H9 (cell line): ENCODE measurements around the gene ALDH1A1. TPM values are rescaled to one million over a fixed set of nuclear protein-coding genes. Genes with fewer than 3 reads are reported as not detected.

Experiments
- DNase-seq: peaks from one replicate; pipeline ENCODE4 v3.0.0-alpha.2; 2017
- H2AFZ ChIP-seq: one replicate; pipeline ENCODE4 v1.6.1; 2013; ENCODE audit warnings: mild to moderate bottlenecking, low read length, control low read depth, moderate library complexity
- H2AK5ac ChIP-seq: 2 replicates; pipeline ENCODE4 v1.6.1; 2013; ENCODE audit warnings: low read length, control low read depth, mixed read lengths; ENCODE audit not compliant: insufficient read length
- H2BK120ac ChIP-seq: one replicate; pipeline ENCODE4 v1.6.1; 2013; ENCODE audit warnings: low read depth, mild to moderate bottlenecking, low read length, control low read depth, inconsistent platforms; ENCODE audit not compliant: poor library complexity, severe bottlenecking
- H2BK12ac ChIP-seq: 2 replicates; pipeline ENCODE4 v1.6.1; 2013; ENCODE audit warnings: low read length, control low read depth, mixed read lengths, low read depth; ENCODE audit not compliant: insufficient read length
- H2BK15ac ChIP-seq: 2 replicates; pipeline ENCODE4 v1.6.1; 2013; ENCODE audit warnings: low read depth, low read length, control low read depth
- H2BK20ac ChIP-seq: one replicate; pipeline ENCODE4 v1.6.1; 2013; ENCODE audit warnings: low read depth, mild to moderate bottlenecking, low read length, control low read depth, inconsistent platforms; ENCODE audit not compliant: poor library complexity, severe bottlenecking
- H2BK5ac ChIP-seq: 2 replicates; pipeline ENCODE4 v1.6.1; 2013; ENCODE audit warnings: low read length, control low read depth, mixed read lengths; ENCODE audit not compliant: insufficient read length
- H3K14ac ChIP-seq: 2 replicates; pipeline ENCODE4 v1.6.1; 2013; ENCODE audit warnings: low read length, control low read depth; ENCODE audit not compliant: insufficient read depth
- H3K18ac ChIP-seq: 2 replicates; pipeline ENCODE4 v1.6.1; 2013; ENCODE audit warnings: low read depth, mild to moderate bottlenecking, mixed read lengths, low read length, control low read depth; ENCODE audit not compliant: insufficient read length
- H3K23ac ChIP-seq: 2 replicates; pipeline ENCODE4 v1.6.1; 2013; ENCODE audit warnings: low read length, control low read depth, mixed read lengths, low read depth; ENCODE audit not compliant: insufficient read length
- H3K23me2 ChIP-seq: 2 replicates; pipeline ENCODE4 v1.6.1; 2013; ENCODE audit warnings: low read depth, mild to moderate bottlenecking, mixed read lengths, low read length, control low read depth; ENCODE audit not compliant: insufficient read length, poor library complexity, severe bottlenecking
- H3K27ac ChIP-seq: 2 replicates; pipeline ENCODE4 v1.5.1; 2013; ENCODE audit warnings: low read length, control low read depth, mixed read lengths, low read depth; ENCODE audit not compliant: insufficient read length
- H3K27me3 ChIP-seq: 2 replicates; pipeline ENCODE4 v1.6.1; 2013; ENCODE audit warnings: low read length, control low read depth, inconsistent platforms; ENCODE audit not compliant: insufficient read depth
- H3K4ac ChIP-seq: 2 replicates; pipeline ENCODE4 v1.6.1; 2013; ENCODE audit warnings: low read depth, mild to moderate bottlenecking, control low read depth, inconsistent platforms, low read length, moderate library complexity
- H3K4me1 ChIP-seq: 2 replicates; pipeline ENCODE4 v1.6.1; 2013; ENCODE audit warnings: low read length, control low read depth, inconsistent platforms; ENCODE audit not compliant: insufficient read depth
- H3K4me2 ChIP-seq: 2 replicates; pipeline ENCODE4 v1.6.1; 2013; ENCODE audit warnings: low read length, control low read depth, mixed read lengths; ENCODE audit not compliant: insufficient read length, insufficient read depth
- H3K56ac ChIP-seq: 2 replicates; pipeline ENCODE4 v1.6.1; 2013; ENCODE audit warnings: low read depth, mild to moderate bottlenecking, mixed read lengths, low read length, control low read depth; ENCODE audit not compliant: insufficient read length
- H3K79me1 ChIP-seq: 2 replicates; pipeline ENCODE4 v1.6.1; 2013; ENCODE audit warnings: low read depth, mild to moderate bottlenecking, moderate library complexity, low read length, control low read depth, inconsistent platforms; ENCODE audit not compliant: insufficient read depth, poor library complexity, severe bottlenecking
- H3K79me2 ChIP-seq: 2 replicates; pipeline ENCODE4 v1.6.1; 2013; ENCODE audit warnings: low read length, control low read depth, inconsistent platforms; ENCODE audit not compliant: insufficient read depth
- H3K9ac ChIP-seq: 2 replicates; pipeline ENCODE4 v1.6.1; 2013; ENCODE audit warnings: low read length, control low read depth, mixed read lengths; ENCODE audit not compliant: insufficient read length; ENCODE audit errors: extremely low read depth
- H3K9me3 ChIP-seq: one replicate; pipeline ENCODE4 v1.6.1; 2013; ENCODE audit warnings: low read depth, low read length, inconsistent platforms; ENCODE audit not compliant: control insufficient read depth
- H3T11ph ChIP-seq: one replicate; pipeline ENCODE4 v1.6.1; 2013; ENCODE audit warnings: mild to moderate bottlenecking, low read length, control low read depth, inconsistent platforms
- H4K20me1 ChIP-seq: one replicate; pipeline ENCODE4 v1.6.1; 2013; ENCODE audit not compliant: control insufficient read depth, insufficient read length, insufficient read depth
- H4K5ac ChIP-seq: 2 replicates; pipeline ENCODE4 v1.6.1; 2013; ENCODE audit warnings: low read depth, mild to moderate bottlenecking, mixed read lengths, low read length, control low read depth; ENCODE audit not compliant: insufficient read length
- H4K8ac ChIP-seq: replicated peaks from 2 replicates; pipeline ENCODE4 v1.6.1; 2013; ENCODE audit warnings: low read length, control low read depth, mixed read lengths, low read depth; ENCODE audit not compliant: insufficient read length
- H4K91ac ChIP-seq: 2 replicates; pipeline ENCODE4 v1.6.1; 2013; ENCODE audit warnings: low read depth, mild to moderate bottlenecking, moderate library complexity, mixed read lengths, low read length, control low read depth; ENCODE audit not compliant: insufficient read length
- H3K27ac Mint-ChIP-seq, 3 experiments: 2 replicates in 2 of 3; 3 replicates in 1 of 3; pipeline ENCODE4 v1.8.0; 2020 to 2021; ENCODE audit warnings: mixed read lengths in 3 of 3, mild to moderate bottlenecking in 1 of 3, moderate library complexity in 1 of 3
- H3K27me3 Mint-ChIP-seq: 2 replicates; pipeline ENCODE4 v1.8.0; 2021; ENCODE audit warnings: low read depth, mild to moderate bottlenecking, moderate library complexity, mixed read lengths
- H3K36me3 Mint-ChIP-seq, 3 experiments: 2 replicates in 2 of 3; 3 replicates in 1 of 3; pipeline ENCODE4 v1.8.0; 2020 to 2021; ENCODE audit warnings: low read depth in 3 of 3, mixed read lengths in 3 of 3; ENCODE audit not compliant: insufficient read depth in 1 of 3
- H3K4me1 Mint-ChIP-seq, 2 experiments: 2 replicates each; pipeline ENCODE4 v1.8.0; 2020; ENCODE audit warnings: mixed read lengths in 2 of 2
- H3K4me3 Mint-ChIP-seq, 2 experiments: 2 replicates in 1 of 2; 3 replicates in 1 of 2; pipeline ENCODE4 v1.8.0; 2020 to 2021; ENCODE audit warnings: mild to moderate bottlenecking in 2 of 2, mixed read lengths in 2 of 2, moderate library complexity in 1 of 2
- H3K9me3 Mint-ChIP-seq, 2 experiments: 2 replicates in 1 of 2; 3 replicates in 1 of 2; pipeline ENCODE4 v1.8.0; 2020; ENCODE audit warnings: mild to moderate bottlenecking in 2 of 2, mixed read lengths in 2 of 2, moderate library complexity in 1 of 2
- WGBS: extraction: QIAGEN DNeasy Blood & Tissue Kit; methylation state at CpG from one replicate; pipeline ENCODE4 v1.1.7; 2013; ENCODE audit warnings: missing lambda C conversion rate, low lambda C conversion rate, mixed read lengths; ENCODE audit not compliant: insufficient read length; ENCODE audit errors: extremely low coverage; 5-methylcytosine and 5-hydroxymethylcytosine counted together
- total RNA-seq: library from RNA; stranded (reverse); gene quantifications from 2 replicates; pipeline ENCODE4 v1.2.1, GENCODE V29; 2021
- TF ChIP-seq, protein P1 (sequence below): fragments of 200-600 bp; sonication (generic); conservative IDR thresholded peaks from 3 replicates; pipeline ENCODE4 v1.8.0; 2021; ENCODE audit warnings: antibody characterized with exemption, mild to moderate bottlenecking

Gene ALDH1A1
- total RNA-seq, 1 experiment from 2014 or later, result 1.1 TPM

DNA sequence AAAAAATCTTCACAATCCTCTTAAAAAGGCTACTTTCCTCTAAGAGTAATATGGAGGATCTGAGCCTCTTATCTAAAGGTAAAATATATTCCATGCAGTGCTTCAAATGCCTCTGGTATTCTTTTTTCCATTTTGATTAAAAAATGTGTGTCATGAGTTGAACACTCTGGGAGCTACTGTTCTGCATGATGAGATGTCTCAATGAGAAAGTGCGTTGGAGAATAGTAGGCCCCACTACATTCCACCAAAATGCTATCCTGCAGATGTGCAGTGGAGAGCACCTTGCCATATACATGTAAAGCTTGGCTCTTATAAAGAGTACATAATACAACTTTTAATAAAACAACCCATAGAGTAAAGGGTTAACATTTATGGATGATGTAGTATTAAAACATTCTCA is 26.3 kb downstream of the ALDH1A1 start:
- Mint-ChIP-seq H3K36me3 (no peaks in the 10 kb centered on the region), H3K27me3 (no peaks in the 10 kb centered on the region), H3K4me1 (peaks cover 0 to 10% of the 10 kb centered on the region in 2 experiments; a peak in 1 of 4 replicates), H3K9me3 (no peaks in the 10 kb centered on the region), H3K27ac (no peak overlapping the region), H3K4me3 (no peak overlapping the region)
- Histone ChIP-seq H3T11ph (no peak overlapping the region), H2BK5ac (no peak overlapping the region), H3K79me2 (no peaks in the 10 kb centered on the region), H3K27ac (no peak overlapping the region), H2AK5ac (no peak overlapping the region), H3K9me3 (no peaks in the 10 kb centered on the region), H3K4me2 (no peak overlapping the region), H2BK120ac (no peak overlapping the region), H3K4ac (no peak overlapping the region), H4K8ac (no peak overlapping the region), H4K5ac (no peak overlapping the region), H3K56ac (no peak overlapping the region), H3K9ac (no peak overlapping the region), H2BK20ac (no peak overlapping the region), H4K91ac (no peak overlapping the region), H3K4me1 (no peaks in the 10 kb centered on the region), H3K18ac (no peak overlapping the region), H3K27me3 (no peaks in the 10 kb centered on the region), H4K20me1 (no peaks in the 10 kb centered on the region), H3K79me1 (no peaks in the 10 kb centered on the region), H3K14ac (no peak overlapping the region), H2AFZ (no peak overlapping the region), H2BK15ac (no peak overlapping the region), H3K23me2 (no peaks in the 10 kb centered on the region), H3K23ac (no peak overlapping the region), H2BK12ac (no peak overlapping the region)
- WGBS, result no CpG with 5 or more reads among the region's 1 CpG
- no peak for DNase-seq
- TF ChIP-seq, protein P1, sequence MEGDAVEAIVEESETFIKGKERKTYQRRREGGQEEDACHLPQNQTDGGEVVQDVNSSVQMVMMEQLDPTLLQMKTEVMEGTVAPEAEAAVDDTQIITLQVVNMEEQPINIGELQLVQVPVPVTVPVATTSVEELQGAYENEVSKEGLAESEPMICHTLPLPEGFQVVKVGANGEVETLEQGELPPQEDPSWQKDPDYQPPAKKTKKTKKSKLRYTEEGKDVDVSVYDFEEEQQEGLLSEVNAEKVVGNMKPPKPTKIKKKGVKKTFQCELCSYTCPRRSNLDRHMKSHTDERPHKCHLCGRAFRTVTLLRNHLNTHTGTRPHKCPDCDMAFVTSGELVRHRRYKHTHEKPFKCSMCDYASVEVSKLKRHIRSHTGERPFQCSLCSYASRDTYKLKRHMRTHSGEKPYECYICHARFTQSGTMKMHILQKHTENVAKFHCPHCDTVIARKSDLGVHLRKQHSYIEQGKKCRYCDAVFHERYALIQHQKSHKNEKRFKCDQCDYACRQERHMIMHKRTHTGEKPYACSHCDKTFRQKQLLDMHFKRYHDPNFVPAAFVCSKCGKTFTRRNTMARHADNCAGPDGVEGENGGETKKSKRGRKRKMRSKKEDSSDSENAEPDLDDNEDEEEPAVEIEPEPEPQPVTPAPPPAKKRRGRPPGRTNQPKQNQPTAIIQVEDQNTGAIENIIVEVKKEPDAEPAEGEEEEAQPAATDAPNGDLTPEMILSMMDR, result no peak
